GM19397 (cell line): ENCODE measurements around the gene CRIP2.

Experiments used
- ATAC-seq: cut with Tn5 transposase; IDR thresholded peaks from one replicate; pipeline ENCODE4 v1.9.1; 2021; ENCODE audit warnings: mild to moderate bottlenecking, moderate library complexity; ENCODE audit not compliant: unreplicated experiment

Gene CRIP2

DNA sequence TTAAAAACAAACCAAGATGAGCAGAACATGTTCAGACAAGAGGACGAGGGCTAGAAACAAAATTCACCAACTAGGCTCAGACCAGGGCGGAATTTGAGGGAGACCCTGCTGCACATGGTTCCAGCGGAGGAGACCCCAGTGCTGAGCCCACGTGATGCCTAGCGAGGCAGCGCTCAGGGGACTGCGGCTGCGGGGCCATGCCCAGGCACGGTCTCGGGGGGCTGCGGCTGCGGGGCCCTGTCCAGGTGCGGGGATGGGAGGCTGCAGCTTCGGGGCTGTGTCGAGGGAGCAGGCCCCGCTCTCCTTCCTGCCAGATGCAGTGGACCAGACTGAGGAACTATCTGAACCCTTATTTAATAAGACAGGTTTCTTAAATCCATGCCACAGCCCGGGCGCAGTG lies 12.7 kb upstream of the CRIP2 start:
- ATAC-seq = no peak

DNA sequence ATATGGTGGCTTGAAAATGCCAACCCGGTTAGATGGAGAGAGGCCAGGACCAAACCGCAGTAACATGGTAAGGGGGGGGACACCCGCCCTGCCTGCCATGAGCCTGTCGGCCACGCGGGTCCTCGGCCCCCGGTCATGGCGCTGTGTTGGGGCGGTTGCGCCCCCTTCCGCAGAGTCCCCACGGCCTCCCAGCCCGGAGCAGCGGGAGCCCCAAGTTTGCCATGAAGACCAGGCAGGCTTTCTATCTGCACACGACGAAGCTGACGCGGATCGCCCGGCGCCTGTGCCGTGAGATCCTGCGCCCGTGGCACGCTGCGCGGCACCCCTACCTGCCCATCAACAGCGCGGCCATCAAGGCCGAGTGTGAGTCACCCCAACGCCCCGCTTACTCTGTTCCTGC lies 10.1 kb upstream of the CRIP2 start:
- no peak for ATAC-seq

DNA sequence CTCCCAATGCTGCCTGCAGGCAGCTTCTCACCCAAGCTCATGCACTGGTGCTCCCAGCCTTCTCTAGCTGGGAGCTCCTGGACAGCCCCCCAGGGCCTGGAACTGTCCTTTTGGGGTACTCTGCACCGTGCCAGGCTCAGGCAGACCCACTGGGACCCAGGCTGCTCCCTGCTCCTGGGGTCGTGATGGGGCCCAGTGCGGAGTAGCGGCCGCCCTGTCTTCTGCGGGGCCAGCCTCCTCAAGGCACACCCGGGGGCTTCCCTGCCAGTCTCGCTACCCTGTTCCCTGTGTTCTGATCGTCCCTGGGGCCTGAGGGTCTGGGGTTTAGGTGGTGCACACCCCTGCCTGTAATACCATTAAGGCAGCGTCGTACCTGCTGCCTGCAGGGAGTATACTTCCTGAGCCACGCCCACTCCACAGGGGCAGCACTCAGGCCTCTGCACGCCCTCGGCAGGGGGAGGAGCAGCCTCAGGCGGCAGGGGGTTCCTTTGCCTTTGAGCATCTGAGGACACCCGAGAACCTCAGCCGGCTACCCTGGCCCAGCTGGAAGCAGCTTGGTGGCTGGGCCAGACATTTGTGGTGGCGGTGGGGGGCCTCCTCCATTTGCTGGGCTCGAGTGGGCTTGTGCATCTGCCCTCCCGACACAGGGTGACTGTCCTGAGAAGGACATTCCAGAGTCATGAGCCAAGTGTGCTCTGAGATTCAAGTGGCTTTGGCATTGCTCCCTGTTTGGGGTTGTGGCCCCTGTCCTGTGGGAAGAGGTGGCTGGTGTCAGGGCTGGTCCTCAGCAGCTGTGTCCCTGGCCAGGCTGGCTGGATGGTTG lies 9.2 kb upstream of the CRIP2 start:
- no peak for ATAC-seq

DNA sequence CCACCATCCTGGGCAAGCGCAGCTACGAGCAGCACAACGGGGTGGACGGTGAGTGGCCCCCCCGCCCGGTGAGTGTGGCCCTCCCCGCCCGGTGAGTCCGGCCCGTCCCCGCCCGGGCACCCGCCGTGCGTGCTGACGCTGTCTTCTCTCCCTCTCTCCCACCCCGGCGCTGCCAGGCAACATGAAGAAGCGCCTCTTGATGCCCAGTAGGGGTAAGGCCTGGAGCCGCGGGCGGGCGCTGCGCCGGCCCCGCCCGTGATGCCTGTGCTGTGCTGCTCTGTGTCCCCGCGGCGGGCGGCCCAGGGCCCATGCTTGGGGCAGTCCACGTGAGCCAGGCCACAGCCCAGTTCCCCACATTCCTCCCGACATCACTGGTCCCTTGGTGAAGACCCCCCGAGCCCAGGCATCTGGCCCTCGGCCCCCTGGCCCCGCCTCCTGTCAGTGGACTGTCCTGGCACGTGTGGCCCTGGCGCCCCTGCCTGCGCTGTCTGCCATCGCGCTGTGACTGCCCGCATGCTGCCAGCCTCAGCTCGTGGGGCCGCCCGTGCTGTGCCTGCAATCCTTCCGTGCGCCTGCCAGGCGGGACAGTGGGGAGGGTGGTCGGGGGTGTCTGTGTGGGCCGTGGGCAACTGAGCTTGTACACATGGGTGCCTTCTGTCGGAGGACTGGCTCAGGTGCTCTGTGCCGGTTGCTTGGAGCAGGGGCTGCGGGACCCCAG lies 7.9 kb upstream of the CRIP2 start:
- no peak for ATAC-seq

DNA sequence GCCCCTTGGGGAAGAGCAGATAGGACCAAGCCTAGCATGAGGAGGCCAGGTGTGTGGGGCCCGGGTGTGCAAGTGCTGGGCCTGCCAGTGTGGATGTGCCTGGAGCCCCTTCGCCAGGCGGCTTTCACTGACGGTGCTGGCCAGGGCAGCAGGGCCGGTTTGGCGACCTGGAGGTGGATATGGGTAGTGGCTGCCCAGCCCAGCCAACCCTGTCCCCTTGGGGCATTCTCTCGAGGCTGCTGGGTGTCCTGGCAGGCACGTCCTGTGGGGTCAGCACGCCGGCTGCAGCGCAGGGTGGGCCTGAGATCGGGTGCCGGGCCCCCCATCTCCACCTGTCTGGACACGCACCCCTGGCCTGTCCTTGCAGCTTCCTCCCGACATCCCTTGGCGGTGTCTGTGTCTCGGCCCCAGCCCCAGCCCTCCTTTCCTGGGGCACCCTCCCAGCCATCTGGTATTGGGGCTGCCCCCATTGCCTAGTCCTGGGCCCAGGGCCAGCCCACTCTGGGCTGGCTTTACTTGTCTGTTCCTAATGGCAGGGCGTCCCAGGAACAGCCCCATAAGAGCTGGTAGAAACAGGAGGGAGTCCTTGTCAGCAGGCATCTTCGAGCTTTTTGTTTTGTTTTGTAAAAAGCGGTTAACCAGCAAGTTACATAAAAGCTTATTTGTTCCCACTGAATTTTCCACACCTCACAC lies 7.2 kb upstream of the CRIP2 start:
- ATAC-seq = no peak

DNA sequence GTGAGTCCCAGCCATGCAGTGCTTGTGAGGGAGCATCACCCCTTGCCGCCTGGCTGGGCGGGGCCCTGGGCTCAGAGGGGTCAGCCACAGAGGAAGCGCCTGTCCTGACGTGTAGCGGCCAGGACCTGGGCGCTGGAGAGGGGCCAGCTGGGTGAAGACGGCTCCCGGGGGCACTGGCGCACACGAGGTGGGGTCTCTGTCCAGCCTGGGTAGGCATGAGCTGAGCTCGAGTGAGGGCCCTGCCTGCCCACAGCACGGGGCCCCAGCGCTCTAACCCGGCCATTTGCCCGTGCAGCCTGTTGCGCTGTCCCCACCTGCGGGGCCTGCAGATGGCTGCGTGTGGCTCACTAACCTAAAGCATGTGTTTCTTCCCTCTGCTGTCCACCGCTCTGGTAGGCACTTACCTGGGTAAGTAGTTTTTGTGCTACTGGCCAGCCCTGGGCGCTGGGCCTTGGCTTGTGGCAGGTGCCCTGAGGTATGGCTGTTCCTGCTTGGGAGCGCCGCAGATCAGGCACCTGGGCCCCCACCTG lies 6.6 kb upstream of the CRIP2 start:
- ATAC-seq = no peak

DNA sequence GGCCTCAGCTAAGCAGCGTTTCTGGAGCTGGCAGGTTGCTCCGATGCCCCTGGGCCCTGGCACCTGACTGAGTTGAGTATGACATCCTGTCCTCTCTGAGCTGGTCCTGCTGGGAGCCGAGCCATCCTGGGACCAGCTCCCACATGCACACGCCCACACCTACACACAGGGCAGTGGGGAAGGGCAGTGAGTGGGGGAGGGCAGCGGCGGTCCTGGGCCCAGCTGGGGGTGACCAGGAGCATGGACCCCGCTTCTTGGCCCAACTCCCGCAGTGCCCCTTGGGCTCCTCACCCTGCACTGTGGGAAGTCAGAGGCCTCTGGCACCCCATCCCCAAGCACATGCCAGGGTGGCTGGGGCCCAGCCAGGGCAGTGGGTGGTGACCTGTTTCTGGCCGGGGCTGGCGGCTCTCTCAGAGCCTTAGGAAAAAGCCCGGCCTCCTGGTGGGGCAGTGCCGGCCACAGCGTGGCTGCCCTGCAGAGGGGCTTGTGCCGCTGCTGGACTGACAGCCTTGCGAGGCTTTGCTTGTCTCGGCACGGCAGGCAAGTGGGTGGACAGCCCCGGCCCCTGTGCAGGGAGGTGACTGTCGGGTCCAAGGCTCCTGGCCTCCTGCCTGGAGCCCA lies 5.9 kb upstream of the CRIP2 start:
- no peak for ATAC-seq

DNA sequence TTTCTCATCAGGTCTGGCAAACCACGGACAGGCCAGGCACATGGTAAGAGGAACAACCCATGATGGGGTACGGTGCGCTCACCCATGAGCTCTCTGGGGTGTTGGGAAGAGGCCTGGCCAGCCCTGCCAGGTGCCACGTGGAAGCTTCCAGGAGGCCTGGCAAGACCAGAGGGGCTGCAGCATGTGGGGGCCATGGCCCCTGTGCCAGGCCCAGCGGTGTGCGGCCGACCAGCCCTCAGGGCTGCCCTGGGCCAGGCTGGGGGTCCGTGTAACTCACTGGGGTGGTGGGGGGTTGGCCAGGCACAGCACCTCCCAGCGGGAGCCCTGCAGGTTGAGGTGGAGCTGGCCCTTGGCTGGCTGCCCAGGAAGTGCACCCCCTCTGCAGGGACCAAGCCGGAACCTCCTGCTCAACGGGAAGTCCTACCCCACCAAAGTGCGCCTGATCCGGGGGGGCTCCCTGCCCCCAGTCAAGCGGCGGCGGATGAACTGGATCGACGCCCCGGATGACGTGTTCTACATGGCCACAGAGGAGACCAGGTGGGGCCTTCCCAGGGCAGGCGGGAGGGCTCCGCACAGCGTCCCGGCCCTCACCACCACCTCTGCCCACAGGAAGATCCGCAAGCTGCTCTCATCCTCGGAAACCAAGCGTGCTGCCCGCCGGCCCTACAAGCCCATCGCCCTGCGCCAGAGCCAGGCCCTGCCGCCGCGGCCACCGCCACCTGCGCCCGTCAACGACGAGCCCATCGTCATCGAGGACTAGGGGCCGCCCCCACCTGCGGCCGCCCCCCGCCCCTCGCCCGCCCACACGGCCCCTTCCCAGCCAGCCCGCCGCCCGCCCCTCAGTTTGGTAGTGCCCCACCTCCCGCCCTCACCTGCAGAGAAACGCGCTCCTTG lies 4.9 kb upstream of the CRIP2 start:
- ATAC-seq = no peak

DNA sequence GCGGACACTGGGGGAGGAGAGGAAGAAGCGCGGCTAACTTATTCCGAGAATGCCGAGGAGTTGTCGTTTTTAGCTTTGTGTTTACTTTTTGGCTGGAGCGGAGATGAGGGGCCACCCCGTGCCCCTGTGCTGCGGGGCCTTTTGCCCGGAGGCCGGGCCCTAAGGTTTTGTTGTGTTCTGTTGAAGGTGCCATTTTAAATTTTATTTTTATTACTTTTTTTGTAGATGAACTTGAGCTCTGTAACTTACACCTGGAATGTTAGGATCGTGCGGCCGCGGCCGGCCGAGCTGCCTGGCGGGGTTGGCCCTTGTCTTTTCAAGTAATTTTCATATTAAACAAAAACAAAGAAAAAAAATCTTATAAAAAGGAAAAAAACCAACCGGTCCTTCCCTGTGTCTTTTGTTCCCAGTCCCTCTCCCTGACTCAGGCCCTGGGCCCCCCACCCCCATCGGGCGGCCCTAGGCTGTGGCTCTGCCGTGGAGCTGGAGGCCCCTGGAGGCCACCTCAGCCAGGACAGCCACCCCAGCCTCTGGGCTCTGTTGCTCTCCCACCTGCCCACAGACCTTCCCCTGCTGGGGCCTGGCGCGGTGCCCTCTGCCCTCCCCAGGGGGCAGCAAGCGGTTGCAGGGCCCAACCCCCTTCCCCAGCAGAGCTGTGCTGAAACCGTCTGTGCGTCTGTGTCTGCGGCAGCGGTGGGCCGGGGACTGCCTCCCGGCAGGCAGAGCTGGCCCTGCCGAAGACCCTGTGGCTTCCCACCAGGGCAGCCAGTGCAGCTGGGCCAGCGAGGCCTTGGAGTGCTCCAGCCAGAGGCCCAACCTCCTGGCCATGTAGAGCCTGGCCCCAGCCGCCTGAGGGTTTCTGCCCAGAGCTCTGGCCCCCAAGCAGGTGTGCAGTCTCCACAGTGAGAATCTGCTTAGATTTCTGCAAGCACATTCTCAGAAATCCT lies 4.0 kb upstream of the CRIP2 start:
- no peak for ATAC-seq

DNA sequence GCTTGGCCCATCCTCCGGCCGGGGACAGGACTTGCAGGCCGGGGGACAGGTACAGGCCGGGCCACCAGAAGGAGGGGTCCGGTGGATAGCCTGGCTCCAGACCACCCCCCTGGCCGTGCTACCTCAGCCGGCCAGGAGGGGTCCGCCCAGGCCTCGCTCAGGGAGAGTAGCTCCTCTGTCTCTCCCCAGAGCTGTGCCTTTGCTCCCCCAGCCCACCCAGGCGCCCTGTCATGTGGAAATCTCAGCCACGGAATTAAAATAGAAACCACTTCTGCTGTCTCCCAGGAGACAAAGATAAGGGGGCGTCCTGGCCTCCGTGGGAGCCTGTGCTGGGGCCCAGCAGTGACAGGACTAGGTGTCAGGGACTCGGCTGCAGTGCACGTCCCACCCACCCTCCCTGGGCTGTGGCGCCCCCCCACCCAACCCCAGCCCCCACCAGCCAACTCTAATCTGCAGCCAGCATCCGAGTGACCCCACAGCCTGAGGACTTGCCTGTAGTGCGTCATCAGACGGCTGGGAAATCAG lies 3.3 kb upstream of the CRIP2 start:
- ATAC-seq = no peak

DNA sequence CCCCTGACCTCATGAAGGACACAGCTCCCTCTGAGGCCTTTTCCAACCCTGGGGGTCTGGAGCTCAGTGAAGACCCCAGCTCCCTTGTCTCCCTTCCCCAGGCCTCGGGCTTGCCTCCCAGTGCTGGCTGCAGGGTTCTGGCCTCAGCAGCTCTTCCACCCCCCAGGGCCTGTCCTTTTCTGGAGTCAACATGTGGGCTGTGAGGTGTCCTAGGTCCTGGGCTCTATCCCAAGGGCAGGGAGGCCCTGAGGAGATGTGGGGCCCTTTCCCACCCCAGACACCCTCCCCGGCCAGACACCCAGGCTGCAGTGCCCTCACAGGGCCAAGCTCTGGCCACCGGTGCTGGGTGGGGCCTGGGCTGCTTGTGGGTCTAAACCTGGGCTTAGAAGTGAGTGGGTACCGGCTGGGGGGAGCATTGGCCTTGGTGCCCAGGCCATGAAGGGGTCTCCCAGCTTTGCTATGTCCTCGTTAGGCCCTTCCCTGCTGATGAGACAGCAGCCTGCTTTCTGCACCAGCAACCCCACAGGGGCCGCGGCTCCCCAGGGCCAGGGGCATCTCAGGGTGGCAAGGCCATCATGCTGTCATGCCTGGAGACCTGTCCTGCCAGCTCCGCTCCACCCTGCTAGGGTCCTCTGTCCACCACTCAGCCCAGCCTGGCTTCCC lies 2.7 kb upstream of the CRIP2 start:
- no peak for ATAC-seq

DNA sequence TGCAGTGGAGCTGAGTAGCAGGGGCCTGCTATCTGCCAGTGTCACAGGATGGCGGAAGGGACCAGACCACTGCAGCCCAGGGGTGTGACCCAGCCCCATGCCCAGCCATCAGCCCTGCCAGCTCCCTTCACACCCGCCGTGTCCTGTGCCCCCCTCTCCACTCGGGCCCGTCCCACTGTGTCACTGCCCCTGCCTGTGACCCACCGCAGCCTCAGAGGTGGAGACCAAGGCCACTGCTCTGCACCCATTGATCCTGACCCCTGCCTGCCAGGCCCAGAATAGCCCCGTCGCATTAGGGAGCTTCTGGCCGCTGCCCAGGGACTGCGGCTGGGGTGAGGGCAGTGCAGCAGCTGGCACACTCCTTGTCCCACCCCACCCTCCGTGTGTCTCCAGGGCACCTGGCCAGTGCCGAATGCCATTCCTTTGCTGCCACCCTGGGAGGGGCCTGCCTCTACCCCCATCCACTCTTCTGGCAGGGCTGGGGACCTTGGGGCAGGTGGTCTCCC lies 2.1 kb upstream of the CRIP2 start:
- ATAC-seq = no peak

DNA sequence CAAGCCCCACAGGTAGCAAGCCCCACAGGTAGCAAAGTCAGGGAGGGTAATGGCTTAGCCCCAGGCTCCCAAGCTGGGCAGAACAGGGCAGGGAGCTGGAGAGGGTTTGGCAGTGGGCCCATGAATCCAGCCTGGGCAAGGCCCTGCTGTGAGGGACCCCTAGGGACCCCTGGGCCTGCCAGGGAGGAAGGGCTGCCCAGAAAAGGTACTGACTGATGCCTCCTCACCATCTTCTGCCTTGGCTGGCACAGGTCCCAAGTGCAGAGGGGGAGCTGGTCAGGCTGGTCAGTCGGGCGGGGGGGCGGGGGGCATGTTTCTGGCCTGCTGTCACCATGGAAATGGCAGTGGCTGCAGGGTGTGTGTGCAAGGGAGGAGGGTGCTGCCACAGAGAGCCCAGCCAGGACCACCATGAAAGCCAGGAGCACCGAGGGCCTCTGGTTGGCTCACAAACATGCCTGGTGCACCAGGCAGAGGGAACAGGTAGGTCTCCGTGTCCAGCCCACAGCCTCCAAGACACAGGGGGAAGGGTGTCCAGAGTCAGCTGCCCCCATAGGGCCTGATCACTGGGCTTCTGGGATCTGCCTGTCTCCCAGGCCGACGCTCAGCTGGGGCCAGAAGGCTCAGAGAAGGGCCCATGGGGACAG lies 1.5 kb upstream of the CRIP2 start:
- no peak for ATAC-seq

DNA sequence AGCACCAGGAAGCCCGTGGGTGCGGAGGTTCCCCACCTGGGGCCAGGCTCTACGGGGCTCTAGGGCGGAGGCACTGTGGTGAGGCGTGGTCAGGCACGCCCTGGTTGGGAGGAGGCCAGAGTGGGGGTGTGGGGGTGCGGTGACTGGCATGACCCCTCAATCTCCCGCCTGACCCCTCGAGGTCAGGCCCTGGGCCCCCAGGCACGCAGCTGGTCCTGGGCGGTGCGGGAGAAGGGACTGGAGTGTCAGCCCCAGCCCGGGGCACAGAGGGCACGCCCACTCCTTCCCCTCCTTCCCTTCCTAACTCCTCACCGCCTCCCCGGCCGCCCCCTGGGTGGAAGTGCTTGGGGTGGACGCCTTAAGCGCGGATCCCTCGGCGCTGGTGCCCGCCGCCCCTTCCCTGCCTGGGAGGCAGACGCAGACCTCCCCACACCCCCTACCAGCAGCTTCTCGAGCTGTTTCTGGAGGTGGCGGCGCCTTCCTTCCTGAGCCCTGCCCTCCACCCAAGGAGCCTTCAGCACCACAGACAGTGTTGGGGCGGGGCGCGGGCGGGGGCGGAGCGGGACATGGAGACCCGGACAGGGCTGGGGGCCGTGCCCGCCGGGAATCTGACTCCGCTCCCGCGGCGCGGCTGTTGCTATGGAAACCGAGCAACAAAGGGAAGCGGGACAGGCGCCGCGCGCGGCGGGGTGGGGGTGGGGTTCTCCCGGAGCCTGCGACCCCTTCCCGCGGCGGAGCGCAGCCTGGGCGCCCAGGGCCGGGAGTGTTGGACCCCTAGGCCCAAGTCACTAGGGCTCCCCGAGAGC lies 741 bp upstream of the CRIP2 start:
- ATAC-seq = no peak

DNA sequence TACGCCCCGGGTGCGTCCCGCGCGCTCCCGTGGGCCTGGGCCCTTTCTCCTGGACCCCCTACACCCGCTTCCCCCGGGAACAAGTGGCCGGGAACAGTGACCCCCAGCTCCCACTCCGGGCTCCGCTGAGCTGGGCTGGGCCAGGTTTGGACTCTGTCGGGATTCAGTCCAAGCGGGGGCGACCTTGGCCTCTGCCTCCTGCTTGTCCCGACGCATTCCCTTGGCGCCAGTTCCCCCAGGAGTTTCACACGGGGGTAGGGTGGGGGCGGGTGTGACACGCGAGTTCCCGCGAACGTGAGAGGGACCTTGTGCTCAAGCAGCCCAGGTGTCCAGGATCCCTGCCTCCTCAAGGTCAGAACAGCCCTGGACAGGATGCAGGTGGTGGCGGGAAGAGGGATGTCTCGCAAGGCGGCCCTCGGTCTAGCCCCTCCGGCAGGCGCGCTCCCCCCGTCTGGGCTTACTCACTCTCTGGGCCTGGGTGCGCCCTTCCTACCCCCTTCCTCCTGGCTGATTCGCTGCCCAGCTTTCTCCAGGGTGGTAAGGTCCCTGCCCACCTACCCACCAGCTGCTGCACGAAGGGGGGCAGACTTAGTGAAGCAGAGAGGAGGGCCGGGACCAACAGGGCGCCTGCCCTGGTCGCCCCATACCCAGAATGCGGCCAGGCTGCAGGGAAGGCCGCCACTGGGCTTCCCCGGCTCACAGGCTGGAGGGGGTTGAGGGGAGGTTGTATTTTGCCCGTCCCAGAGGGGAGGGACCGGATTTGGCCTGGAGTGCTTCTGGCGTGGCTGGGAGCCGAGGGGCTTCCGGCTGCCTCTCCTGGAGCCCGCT lies 862 bp downstream of the CRIP2 start:
- ATAC-seq = no peak
